Measurements from ENCODE around the gene FBXL14. TPM values are rescaled to one million over a fixed set of nuclear protein-coding genes. Genes with fewer than 3 reads are reported as not detected.
A peak's percentile ranks its signal among the peaks of the same experiment; 100 is the strongest.

Gene FBXL14
- total and polyA plus RNA-seq, 12 donors, result 1.5 to 8.4 (median 6.5) TPM

DNA sequence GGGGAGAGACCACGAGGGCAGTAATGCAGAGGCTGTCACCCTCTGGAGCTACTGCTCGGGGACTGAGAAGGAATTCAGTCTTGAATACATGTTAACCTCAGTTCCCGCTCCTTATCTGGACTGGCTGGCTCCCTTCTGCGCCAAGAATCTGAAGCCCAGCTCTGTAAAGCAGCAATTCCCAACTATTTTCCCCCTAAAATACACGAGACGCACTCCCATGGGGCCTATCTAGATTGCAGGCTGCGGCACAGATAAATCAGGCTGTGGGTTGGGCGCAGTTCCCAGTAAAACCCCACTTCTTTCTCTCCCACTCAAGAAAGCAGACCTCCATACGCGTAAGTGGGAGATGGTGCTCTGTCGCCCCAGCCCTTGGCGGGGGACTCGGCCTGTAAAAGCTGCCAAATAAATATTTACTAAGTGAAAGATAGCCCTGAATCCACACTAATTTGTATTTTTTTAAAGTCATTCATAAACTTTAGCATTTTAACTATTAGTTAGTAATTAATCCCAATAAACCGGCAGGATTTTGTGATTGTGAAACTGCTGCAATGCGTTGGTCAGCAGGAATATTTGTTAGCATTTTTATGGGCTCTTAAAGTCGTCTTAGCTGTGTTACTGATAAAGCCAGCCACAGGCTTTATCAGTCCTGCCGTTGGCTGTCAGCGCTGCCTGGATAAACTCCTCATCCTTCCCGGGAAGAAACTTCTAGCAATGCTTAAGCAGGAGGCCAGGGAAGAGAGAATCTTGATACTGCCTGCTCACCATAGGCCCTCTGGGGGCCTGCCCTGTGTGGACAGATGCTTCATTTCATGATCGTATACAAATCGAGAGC is 17.8 kb downstream of the FBXL14 start:
- Histone ChIP-seq H3K4me3 (peak overlapping the region in 6 of 10 donors; percentile 0 to 36 (median 28)), H3K27me3 (no peaks in the 10 kb centered on the region), H3K36me3 (no peaks in the 10 kb centered on the region), H3K4me1 (peaks cover 0 to 39% (median 35%) of the 10 kb centered on the region in 9 donors), H3K9me3 (no peaks in the 10 kb centered on the region), H3K27ac (peak overlapping the region in 7 of 10 donors; percentile 2 to 58 (median 46))
- ATAC-seq (peak; percentile 34 to 71 (median 57)), DNase-seq (peak; percentile 21 to 55)
- intact Hi-C loops (cut with DNase I), result loop anchor here in 3 of 10 donors (10.0 kb wide), 2 partner anchors 292 to 302 kb away; no protein-coding TSS in a partner anchor
- TF ChIP-seq CTCF (IDR thresholded peaks at IDR 0.05), result no peak
- WGBS, 2 donors, result 30 to 39% methylated on average over 21 of the region's 21 CpGs

- WGBS, 2 donors, result 32 to 39% methylated on average over 23 of the region's 23 CpGs
- intact Hi-C loops (cut with DNase I), result loop anchor here in 3 of 10 donors (10.0 kb wide), 2 partner anchors 291 to 301 kb away; no protein-coding TSS in a partner anchor
- Histone ChIP-seq H3K27me3 (no peaks in the 10 kb centered on the region), H3K36me3 (no peaks in the 10 kb centered on the region), H3K9me3 (no peaks in the 10 kb centered on the region), H3K4me3 (peak overlapping the region in 7 of 10 donors; percentile 0 to 36 (median 25)), H3K27ac (peak overlapping the region in 6 of 10 donors; percentile 2 to 58 (median 48)), H3K4me1 (peaks cover 0 to 32% (median 29%) of the 10 kb centered on the region in 9 donors)
- no peak for TF ChIP-seq CTCF (IDR thresholded peaks at IDR 0.05)
- DNase-seq (no peak), ATAC-seq (peak; percentile 28 to 58 (median 47))
Observed at GRCh38 chr12:1575408-1576401, 18.7 kb downstream of the FBXL14 start.

- no peak overlapping the region for H3K27ac ChIP-seq
Observed at GRCh38 chr12:1574865-1575259, 19.5 kb downstream of the FBXL14 start.

More at GRCh38 chr12:1574865-1575259, 19.5 kb downstream of the FBXL14 start:
- intact Hi-C loops (cut with DNase I), result loop anchor here in 3 of 10 donors (10.0 kb wide), 2 partner anchors 290 to 300 kb away; no protein-coding TSS in a partner anchor
- DNase-seq (no peak), ATAC-seq (no peak)
- Histone ChIP-seq H3K4me3 (no peak overlapping the region), H3K36me3 (no peaks in the 10 kb centered on the region), H3K9me3 (no peaks in the 10 kb centered on the region), H3K4me1 (peaks cover 0 to 32% (median 29%) of the 10 kb centered on the region in 9 donors), H3K27me3 (no peaks in the 10 kb centered on the region)
- no peak for TF ChIP-seq CTCF (IDR thresholded peaks at IDR 0.05)
- 62 to 71% methylated on average over 1 of the region's 1 CpG for WGBS, 2 donors

Data from heart right ventricle (tissue), 16 donors.